ENCODE measurements around the gene UST.
A peak's percentile ranks its signal among the peaks of the same experiment; 100 is the strongest.
"Not testable (repeated sequence)": the region's sequence is repeated elsewhere in the genome, so short reads cannot be mapped to it uniquely, and the experiment has no call there.

The UST gene

GRCh38 chr6:149024361-149024760 lies 277.5 kb downstream of the UST start:
- no peak for DNase-seq

DNA sequence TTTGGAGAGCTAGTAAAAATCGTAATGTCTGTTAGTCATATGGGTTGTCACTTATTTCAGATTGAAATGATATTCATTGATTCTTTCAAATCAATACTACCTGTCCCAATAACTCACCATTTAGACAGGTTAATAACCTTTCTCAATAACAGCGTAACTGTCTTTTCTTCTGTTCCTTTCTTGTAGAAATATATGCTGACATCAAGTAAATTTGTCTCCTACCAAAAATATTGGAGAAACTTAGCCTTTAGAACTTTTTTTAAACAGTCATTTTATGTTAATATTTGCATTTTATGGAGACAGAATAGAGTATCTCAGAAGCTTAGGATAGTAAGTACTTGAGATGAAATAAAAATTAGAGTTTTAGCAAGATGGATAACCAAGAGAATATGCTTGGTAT lies 278.2 kb downstream of the UST start:
- DNase-seq: no peak

GRCh38 chr6:149026530-149026942 lies 279.7 kb downstream of the UST start:
- DNase-seq: peak; percentile 70

DNA sequence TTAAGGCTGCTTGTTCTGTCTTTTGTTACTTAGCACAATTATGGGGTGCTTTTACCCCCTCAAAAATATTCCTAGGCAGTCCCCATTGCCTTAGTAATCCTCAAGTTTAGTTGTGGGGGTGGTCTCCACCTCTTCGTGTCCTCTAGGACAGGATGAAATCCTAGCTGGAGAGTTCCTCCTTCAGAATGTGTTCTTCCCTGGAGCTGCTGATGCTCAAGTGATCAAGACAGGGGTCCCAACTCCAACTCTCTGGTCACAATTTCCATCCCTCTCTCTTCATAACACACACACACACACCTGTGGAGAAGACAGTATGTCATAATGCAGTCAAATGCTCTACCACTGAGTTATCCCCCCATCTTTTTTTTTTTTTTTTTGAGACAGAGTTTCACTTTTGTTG lies 280.7 kb downstream of the UST start:
- no peak for DNase-seq

- DNase-seq: peak; percentile 70
Measured at GRCh38 chr6:149028767-149029405, 282.1 kb downstream of the UST start.

GRCh38 chr6:149031201-149031858 lies 284.5 kb downstream of the UST start:
- DNase-seq: no peak

- DNase-seq: no peak
Measured at GRCh38 chr6:149031859-149032598, 285.2 kb downstream of the UST start.

DNA sequence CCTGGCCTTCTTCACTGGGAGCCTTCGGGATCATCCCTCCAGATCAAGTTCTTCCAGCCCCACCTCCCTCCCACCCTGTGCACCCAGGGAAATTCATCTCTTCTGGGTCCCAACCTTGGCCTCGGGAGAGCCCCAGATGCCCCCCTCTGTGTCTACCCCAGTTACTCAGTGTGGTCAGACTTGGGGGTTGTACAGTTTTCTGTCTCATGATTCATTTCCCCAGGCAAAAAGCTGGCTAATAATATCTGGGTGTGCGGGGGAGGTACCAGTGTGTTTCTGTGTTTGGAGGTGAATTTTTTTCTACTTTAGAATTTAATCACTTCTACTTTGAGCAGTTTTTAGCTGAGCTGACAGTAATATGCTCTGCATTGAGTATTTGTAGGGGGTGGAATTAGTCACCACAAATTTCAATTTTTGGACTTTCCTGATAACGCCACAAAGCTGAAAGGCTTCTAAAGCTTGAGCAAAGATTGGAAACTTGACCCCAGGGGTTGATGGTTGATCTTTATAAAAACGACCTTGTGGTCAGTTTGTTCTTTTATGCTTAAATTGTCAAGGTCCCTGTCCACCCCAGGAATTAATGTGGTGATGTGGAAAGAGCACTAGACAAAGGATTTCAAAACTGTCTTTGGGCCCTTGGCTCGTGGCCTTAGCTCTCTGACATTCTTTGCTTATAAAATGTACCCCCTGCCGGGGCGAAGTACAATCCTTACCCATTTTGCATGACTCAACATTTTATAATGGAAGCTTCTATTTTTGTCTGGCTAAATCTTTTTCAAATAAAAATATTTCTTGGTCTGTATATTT lies 286.0 kb downstream of the UST start:
- no peak for DNase-seq

DNA sequence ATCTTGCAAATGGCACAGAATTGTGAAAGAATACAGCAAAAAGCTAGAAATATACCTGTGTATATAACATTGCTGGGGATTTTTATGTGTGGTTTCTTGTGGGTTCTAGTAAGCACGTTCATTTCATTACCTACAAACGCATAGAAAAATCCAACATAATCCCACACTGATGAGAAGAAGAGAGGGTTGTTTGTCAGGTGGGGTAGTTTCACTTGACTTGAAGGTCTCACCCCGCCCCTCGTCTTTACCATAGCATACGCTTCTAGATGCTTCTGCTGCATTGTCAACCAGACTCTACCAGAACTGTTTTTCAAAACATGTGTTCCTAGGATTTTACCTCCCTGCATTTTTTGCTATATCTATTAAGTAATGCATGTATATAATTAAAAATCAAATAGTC lies 286.6 kb downstream of the UST start:
- DNase-seq: no peak

- no peak for DNase-seq
Measured at GRCh38 chr6:149035766-149036165, 288.9 kb downstream of the UST start.

- DNase-seq: peak; percentile 88
Measured at GRCh38 chr6:149037051-149037671, 290.3 kb downstream of the UST start.

- DNase-seq: not testable (repeated sequence)
Measured at GRCh38 chr6:149039025-149039424, 292.2 kb downstream of the UST start.

DNA sequence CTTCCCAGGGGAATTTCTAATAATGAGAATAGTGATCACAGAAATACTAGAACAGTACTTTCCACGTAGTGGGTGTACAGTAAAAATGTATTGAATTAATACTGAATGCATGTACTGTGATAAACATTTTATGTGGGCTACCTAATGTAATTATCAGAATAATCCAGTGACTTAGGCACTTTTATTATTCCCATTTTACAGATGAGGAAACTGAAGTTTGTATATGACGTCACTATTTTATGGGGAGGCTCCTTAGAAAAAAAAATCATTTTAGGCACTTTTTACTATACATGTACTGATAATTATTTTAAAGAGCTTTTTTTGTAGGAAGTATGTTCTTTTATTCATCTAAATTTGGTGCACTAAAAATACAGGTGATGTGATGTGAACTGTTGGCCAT lies 295.1 kb downstream of the UST start:
- no peak for DNase-seq

- DNase-seq: no peak
Measured at GRCh38 chr6:149043476-149044130, 296.8 kb downstream of the UST start.

DNA sequence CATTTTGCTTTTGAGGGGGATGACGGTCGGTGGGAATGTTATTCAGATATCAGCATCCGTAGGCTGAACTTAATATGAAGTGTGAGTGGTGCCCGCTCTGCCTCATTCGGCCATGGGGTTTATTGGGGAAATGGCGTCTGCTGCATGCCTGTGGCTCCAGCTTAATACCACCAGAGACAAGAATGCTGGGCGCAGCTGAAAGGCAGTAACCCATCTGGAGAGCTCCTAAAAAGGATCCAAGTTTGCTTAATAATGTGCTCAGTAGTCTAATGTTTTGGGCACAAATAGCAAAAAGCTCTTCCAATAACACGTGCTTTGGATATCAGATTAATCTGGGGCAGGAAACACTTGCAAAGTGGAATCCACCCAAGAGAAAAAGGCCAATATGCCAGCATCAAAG lies 297.7 kb downstream of the UST start:
- no peak for DNase-seq

GRCh38 chr6:149045404-149045803 lies 298.6 kb downstream of the UST start:
- no peak for DNase-seq

- DNase-seq: no peak
Measured at GRCh38 chr6:149046164-149046821, 299.5 kb downstream of the UST start.

- DNase-seq: no peak
Measured at GRCh38 chr6:149046822-149047246, 300.0 kb downstream of the UST start.

GRCh38 chr6:149049230-149049629 lies 302.4 kb downstream of the UST start:
- no peak for DNase-seq

- DNase-seq: no peak
Measured at GRCh38 chr6:149050160-149050559, 303.3 kb downstream of the UST start.

- no peak for DNase-seq
Measured at GRCh38 chr6:149052350-149053106, 305.7 kb downstream of the UST start.

Measured in NCI-H2171 (cell line).